Activated T-helper 1 cell treated with anti-CD3 and anti-CD28 coated beads, Interleukin-12 subunit alpha, Interleukin-12 subunit beta, Interleukin-2, Interleukin-4 antibody, amounts not matched to agents 30 ng/mL and 10 ng/mL and 1 ng/mL, durations not matched to agents 14 hours and 24 hours and 36 hours (primary cell): ENCODE data around the gene FAIM2. TPM values are rescaled to one million over a fixed set of nuclear protein-coding genes. Genes with fewer than 3 reads are reported as not detected.
A peak's percentile ranks its signal among the peaks of the same experiment; 100 is the strongest.

Source experiments
- DNase-seq: peaks from one replicate; pipeline ENCODE4 v3.0.0; 2021; ENCODE audit warnings: low spot score
- H3K27ac Mint-ChIP-seq: one replicate; pipeline ENCODE4 v1.8.0; 2021; ENCODE audit warnings: mild to moderate bottlenecking, mixed read lengths
- H3K27me3 Mint-ChIP-seq: one replicate; pipeline ENCODE4 v1.8.0; 2022; ENCODE audit warnings: mild to moderate bottlenecking, moderate library complexity, mixed read lengths; ENCODE audit not compliant: insufficient read depth
- H3K36me3 Mint-ChIP-seq: one replicate; pipeline ENCODE4 v1.8.0; 2021; ENCODE audit warnings: low read depth, mixed read lengths
- H3K4me1 Mint-ChIP-seq: one replicate; pipeline ENCODE4 v1.8.0; 2021; ENCODE audit warnings: low read depth, mixed read lengths
- H3K4me3 Mint-ChIP-seq: one replicate; pipeline ENCODE4 v1.8.0; 2021; ENCODE audit warnings: mild to moderate bottlenecking, moderate library complexity, mixed read lengths
- H3K9me3 Mint-ChIP-seq: one replicate; pipeline ENCODE4 v1.8.0; 2021; ENCODE audit warnings: mixed read lengths
- intact Hi-C: fragments of 100-400 bp; cut with micrococcal nuclease; formaldehyde crosslinking; loops from one replicate; pipeline ENCODE4 v1.15.1; 2024
- total RNA-seq: library from RNA; stranded (reverse); gene quantifications from 2 replicates; pipeline ENCODE4 v1.2.3, GENCODE V29; 2022

FAIM2 gene
- total RNA-seq, 1 donor from 2014 or later, result 0.49 TPM

DNA sequence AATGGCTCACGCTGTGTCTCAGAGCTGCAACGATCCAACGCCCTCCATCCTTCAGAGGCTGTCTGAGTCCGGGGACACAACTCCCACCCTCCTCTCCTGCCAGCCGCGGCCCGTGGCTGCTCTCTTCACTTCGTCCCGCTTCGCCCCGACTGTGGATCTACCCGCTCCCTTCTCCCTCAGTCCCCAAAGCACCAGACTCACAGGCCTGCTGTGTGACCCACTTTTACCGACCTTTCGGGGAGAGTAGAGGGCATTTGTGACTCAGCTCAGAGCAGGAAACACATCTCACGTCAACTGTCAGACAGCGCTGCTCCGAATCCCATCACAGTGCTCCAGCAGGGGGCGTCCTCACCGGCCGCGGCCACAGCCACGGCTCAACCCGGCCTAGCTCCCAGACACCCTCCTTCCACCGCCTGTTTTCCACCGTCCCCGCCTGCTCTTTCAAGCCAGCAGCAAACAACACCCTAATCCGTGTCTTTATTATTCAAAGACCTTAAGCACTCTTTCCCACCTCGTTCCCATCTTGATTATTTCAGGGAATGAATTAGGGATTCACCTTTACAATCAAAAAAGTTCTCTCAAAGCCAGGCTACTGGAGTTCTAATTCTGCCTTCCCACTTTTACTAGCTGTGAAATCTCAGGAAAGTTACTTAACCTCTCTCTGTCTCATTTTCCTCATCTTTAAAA is 41.8 kb upstream of the FAIM2 start:
- Mint-ChIP-seq H3K27ac (peak overlapping the region; percentile 92), H3K36me3 (no peaks in the 10 kb centered on the region), H3K27me3 (peaks cover 2% of the 10 kb centered on the region), H3K4me1 (peaks cover 28% of the 10 kb centered on the region), H3K4me3 (peak overlapping the region; percentile 77), H3K9me3 (no peaks in the 10 kb centered on the region)
- peak; percentile 74 for DNase-seq
- intact Hi-C loops, result loop anchor here (1.0 kb wide), 2 partner anchors 22 to 78 kb away; no protein-coding TSS in a partner anchor

DNA sequence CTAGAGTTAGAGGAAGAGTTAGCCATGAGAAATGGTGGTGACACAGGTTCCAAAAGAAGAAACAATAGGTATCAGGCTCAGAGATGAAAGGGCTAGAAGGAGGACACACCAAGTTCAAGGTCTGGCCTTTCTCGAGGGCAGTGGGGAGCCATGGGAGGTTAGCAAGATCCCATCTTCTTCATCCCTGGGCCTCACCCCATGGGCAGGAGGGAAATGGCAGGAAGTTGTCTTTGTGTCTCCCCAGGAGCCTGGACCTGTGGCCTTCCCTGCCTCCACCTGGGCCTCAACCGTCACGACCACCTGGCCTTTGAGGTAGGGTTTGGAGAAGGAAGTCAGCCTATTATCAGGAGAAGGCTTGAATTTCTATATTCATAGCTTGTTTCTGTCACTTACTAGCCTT is 41.0 kb upstream of the FAIM2 start:
- Mint-ChIP-seq H3K4me3 (no peak overlapping the region), H3K27ac (no peak overlapping the region), H3K36me3 (no peaks in the 10 kb centered on the region), H3K9me3 (no peaks in the 10 kb centered on the region), H3K4me1 (peaks cover 28% of the 10 kb centered on the region), H3K27me3 (peaks cover 2% of the 10 kb centered on the region)
- intact Hi-C loops, result loop anchor here (1.0 kb wide), 2 partner anchors 23 to 77 kb away; no protein-coding TSS in a partner anchor
- DNase-seq, result no peak

DNA sequence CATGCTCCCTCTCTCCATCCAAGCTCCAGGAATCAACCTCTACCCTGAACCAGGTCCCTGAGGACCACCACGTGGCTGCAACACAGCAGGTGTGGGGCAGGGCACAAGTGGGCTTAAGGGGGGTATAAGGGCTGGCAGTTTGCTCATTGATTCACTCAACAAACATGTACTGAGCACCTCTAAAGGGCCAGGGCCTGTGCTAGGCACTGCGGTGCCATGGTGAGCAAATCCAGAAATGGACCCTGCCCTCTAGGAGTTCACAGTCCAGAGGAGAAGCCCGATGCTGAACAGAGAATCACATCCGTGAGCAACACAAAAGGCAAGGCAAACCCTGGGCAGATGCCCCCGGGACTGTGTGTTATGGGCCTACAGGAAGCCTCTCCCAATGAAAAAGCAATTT is 40.3 kb upstream of the FAIM2 start:
- H3K27ac Mint-ChIP-seq, result no peak overlapping the region
- H3K36me3 Mint-ChIP-seq, result no peaks in the 10 kb centered on the region
- DNase-seq, result no peak
- H3K4me1 Mint-ChIP-seq, result peaks cover 28% of the 10 kb centered on the region
- H3K9me3 Mint-ChIP-seq, result no peaks in the 10 kb centered on the region
- H3K27me3 Mint-ChIP-seq, result peaks cover 3% of the 10 kb centered on the region
- H3K4me3 Mint-ChIP-seq, result no peak overlapping the region
- intact Hi-C loops, result no loop called here

- no peak overlapping the region for H3K27ac Mint-ChIP-seq
- peaks cover 5% of the 10 kb centered on the region for H3K27me3 Mint-ChIP-seq
- H3K4me3 Mint-ChIP-seq, result no peak overlapping the region
- no peak for DNase-seq
- H3K9me3 Mint-ChIP-seq, result no peaks in the 10 kb centered on the region
- peaks cover 28% of the 10 kb centered on the region for H3K4me1 Mint-ChIP-seq
- no peaks in the 10 kb centered on the region for H3K36me3 Mint-ChIP-seq
- intact Hi-C loops, result no loop called here
These were observed 39.9 kb upstream of the FAIM2 start for GRCh38 chr12:49943625-49943960.

GRCh38 chr12:49942921-49943624 is 39.4 kb upstream of the FAIM2 start:
- no peak overlapping the region for H3K4me3 Mint-ChIP-seq
- no peaks in the 10 kb centered on the region for H3K36me3 Mint-ChIP-seq
- H3K4me1 Mint-ChIP-seq, result peaks cover 28% of the 10 kb centered on the region
- DNase-seq, result no peak
- H3K27me3 Mint-ChIP-seq, result peaks cover 5% of the 10 kb centered on the region
- intact Hi-C loops, result no loop called here
- H3K27ac Mint-ChIP-seq, result no peak overlapping the region
- no peaks in the 10 kb centered on the region for H3K9me3 Mint-ChIP-seq

DNA sequence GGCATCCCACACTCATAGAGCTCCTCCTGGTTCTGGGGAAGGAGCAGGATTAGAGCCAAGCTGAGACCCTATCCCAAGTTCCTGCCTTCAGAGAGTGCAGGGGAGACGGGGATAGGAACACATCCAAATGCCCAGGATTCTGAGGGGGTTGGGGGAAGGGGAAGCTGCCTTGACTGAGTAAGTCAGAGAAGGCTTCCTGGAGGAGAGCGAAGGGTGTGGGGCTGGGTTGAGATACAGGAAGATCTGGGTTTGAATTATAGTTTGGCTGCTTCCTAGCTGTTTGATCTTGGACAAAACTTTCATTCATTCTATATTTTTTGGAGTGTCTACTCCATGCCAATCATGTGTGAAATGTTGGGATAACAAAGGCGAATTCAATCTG is 38.8 kb upstream of the FAIM2 start:
- H3K36me3 Mint-ChIP-seq, result no peaks in the 10 kb centered on the region

GRCh38 chr12:49941556-49942511 is 38.1 kb upstream of the FAIM2 start:
- no peak overlapping the region for H3K4me3 Mint-ChIP-seq
- peaks cover 28% of the 10 kb centered on the region for H3K4me1 Mint-ChIP-seq
- peaks cover 8% of the 10 kb centered on the region for H3K27me3 Mint-ChIP-seq
- no peaks in the 10 kb centered on the region for H3K36me3 Mint-ChIP-seq
- no peaks in the 10 kb centered on the region for H3K9me3 Mint-ChIP-seq
- intact Hi-C loops, result no loop called here
- no peak overlapping the region for H3K27ac Mint-ChIP-seq
- DNase-seq, result no peak

More for the DNA sequence above, 38.8 kb upstream of the FAIM2 start:
- peaks cover 28% of the 10 kb centered on the region for H3K4me1 Mint-ChIP-seq
- no peaks in the 10 kb centered on the region for H3K9me3 Mint-ChIP-seq
- H3K27ac Mint-ChIP-seq, result no peak overlapping the region
- no peak for DNase-seq
- H3K4me3 Mint-ChIP-seq, result no peak overlapping the region
- peaks cover 6% of the 10 kb centered on the region for H3K27me3 Mint-ChIP-seq
- intact Hi-C loops, result no loop called here

GRCh38 chr12:49939707-49940106 is 36.0 kb upstream of the FAIM2 start:
- H3K4me3 Mint-ChIP-seq, result no peak overlapping the region
- DNase-seq, result no peak
- peaks cover 10% of the 10 kb centered on the region for H3K27me3 Mint-ChIP-seq
- no peaks in the 10 kb centered on the region for H3K36me3 Mint-ChIP-seq
- H3K4me1 Mint-ChIP-seq, result peaks cover 11% of the 10 kb centered on the region
- no peak overlapping the region for H3K27ac Mint-ChIP-seq
- H3K9me3 Mint-ChIP-seq, result no peaks in the 10 kb centered on the region
- intact Hi-C loops, result no loop called here

DNA sequence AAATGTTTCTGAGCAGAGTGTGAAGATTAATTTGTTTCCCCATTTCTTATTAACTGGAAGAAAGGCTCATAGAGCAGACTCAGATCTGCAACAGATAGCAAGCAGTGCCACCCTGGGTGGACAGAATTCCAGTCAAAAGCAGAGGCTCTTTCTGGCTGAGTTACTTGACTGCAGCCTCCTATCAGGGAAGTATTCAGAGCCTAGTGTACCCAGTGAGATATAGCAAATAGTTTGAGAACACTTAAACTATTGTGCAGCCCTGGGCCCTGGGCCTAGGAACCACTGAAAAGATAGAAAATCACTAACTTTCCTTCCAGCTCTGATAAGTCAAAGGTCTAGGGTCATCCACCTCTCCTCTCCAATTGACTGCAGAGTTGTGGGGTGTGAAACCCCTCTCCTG is 35.6 kb upstream of the FAIM2 start:
- H3K27me3 Mint-ChIP-seq, result peaks cover 10% of the 10 kb centered on the region
- intact Hi-C loops, result no loop called here
- no peaks in the 10 kb centered on the region for H3K9me3 Mint-ChIP-seq
- peaks cover 7% of the 10 kb centered on the region for H3K4me1 Mint-ChIP-seq
- no peaks in the 10 kb centered on the region for H3K36me3 Mint-ChIP-seq
- no peak for DNase-seq
- no peak overlapping the region for H3K4me3 Mint-ChIP-seq
- no peak overlapping the region for H3K27ac Mint-ChIP-seq

GRCh38 chr12:49937639-49938300 is 34.1 kb upstream of the FAIM2 start:
- Mint-ChIP-seq H3K4me1 (peaks cover 4% of the 10 kb centered on the region), H3K4me3 (no peak overlapping the region), H3K36me3 (no peaks in the 10 kb centered on the region), H3K27ac (no peak overlapping the region), H3K27me3 (peaks cover 10% of the 10 kb centered on the region), H3K9me3 (no peaks in the 10 kb centered on the region)
- intact Hi-C loops, result no loop called here
- no peak for DNase-seq

DNA sequence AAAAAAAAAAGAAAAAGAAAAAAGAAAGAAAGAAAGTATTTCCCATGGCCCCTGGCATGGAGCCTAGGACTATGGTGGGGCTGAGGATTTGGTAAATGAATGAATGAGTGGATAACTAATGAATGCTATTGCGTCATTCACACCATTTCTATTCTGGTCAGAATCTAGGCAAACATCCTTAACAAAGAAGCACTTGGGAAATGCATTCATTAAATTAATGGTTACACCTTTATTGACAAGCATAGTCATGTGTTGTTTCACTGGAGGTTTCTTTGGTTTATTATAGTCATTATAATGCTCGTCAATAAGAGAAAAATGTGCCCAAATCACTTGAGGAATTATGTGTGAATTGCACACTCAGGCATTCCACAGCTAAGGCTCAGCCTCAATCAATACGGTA is 33.2 kb upstream of the FAIM2 start:
- intact Hi-C loops, result no loop called here
- H3K4me1 Mint-ChIP-seq, result no peaks in the 10 kb centered on the region
- no peaks in the 10 kb centered on the region for H3K9me3 Mint-ChIP-seq
- DNase-seq, result no peak
- H3K4me3 Mint-ChIP-seq, result no peak overlapping the region
- no peak overlapping the region for H3K27ac Mint-ChIP-seq
- H3K27me3 Mint-ChIP-seq, result peaks cover 10% of the 10 kb centered on the region
- no peaks in the 10 kb centered on the region for H3K36me3 Mint-ChIP-seq

DNA sequence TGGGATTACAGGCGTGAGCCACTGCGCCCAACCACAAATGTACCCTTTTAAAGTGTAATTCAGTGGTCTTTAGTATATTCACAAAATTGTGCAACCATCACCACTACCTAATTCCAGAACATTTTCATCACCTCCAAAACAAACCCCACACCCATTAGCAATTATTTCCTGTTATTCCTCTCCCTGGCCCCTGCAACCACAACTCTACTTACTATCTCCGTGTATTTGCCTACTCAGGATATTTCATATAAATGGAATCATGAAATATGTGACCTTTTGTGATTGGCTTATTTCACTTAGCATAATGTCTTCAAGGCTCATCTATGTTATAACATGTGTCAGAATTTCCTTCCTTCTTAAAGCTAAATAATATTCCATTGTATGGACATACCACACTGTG is 30.8 kb upstream of the FAIM2 start:
- peaks cover 10% of the 10 kb centered on the region for H3K27me3 Mint-ChIP-seq
- H3K4me1 Mint-ChIP-seq, result no peaks in the 10 kb centered on the region
- no peak for DNase-seq
- no peak overlapping the region for H3K27ac Mint-ChIP-seq
- no peak overlapping the region for H3K4me3 Mint-ChIP-seq
- H3K9me3 Mint-ChIP-seq, result no peaks in the 10 kb centered on the region
- no peaks in the 10 kb centered on the region for H3K36me3 Mint-ChIP-seq
- intact Hi-C loops, result no loop called here
